Lung (tissue), 12 donors: Measurements from ENCODE around the gene CABLES1. TPM values are rescaled to one million over a fixed set of nuclear protein-coding genes. Genes with fewer than 3 reads are reported as not detected.

Source experiments
- ATAC-seq: fragments of 200-7000 bp; cut with Tn5 transposase; one replicate; pipeline ENCODE4 v1.9.1; 2020; ENCODE audit warnings: moderate number of reproducible peaks; ENCODE audit not compliant: insufficient read depth, low FRiP score
- DNase-seq, 3 donors: peaks; one replicate each; pipeline ENCODE4 v3.0.0-alpha.2; 2013 to 2017
- H3K27ac ChIP-seq, 2 donors: one replicate each; pipeline ENCODE4 v1.5.1; 2013; ENCODE audit warnings: mild to moderate bottlenecking in 2 of 2, moderate library complexity in 2 of 2, control low read depth in 1 of 2, inconsistent platforms in 1 of 2, low read depth in 1 of 2, low read length in 1 of 2
- H3K27me3 ChIP-seq, 3 donors: one replicate each; pipeline ENCODE4 v1.5.1; 2013; ENCODE audit warnings: low read length in 2 of 3; ENCODE audit not compliant: control insufficient read depth in 3 of 3, insufficient read depth in 3 of 3
- H3K36me3 ChIP-seq, 4 donors: one replicate each; pipeline ENCODE4 v1.5.1; 2013; ENCODE audit warnings: low read length in 4 of 4, mild to moderate bottlenecking in 1 of 4, moderate library complexity in 1 of 4; ENCODE audit not compliant: control insufficient read depth in 4 of 4, insufficient read depth in 4 of 4
- H3K4me1 ChIP-seq, 5 donors: one replicate each; pipeline ENCODE4 v1.5.1; 2013; ENCODE audit warnings: low read length in 5 of 5, mild to moderate bottlenecking in 2 of 5, moderate library complexity in 1 of 5; ENCODE audit not compliant: control insufficient read depth in 5 of 5, insufficient read depth in 5 of 5
- H3K4me3 ChIP-seq: one replicate; pipeline ENCODE4 v1.5.1; 2013; ENCODE audit warnings: mild to moderate bottlenecking, control low read depth, moderate library complexity
- H3K9ac ChIP-seq, 2 donors: one replicate each; pipeline ENCODE4 v1.5.1; 2013; ENCODE audit warnings: low read length in 2 of 2, control low read depth in 1 of 2; ENCODE audit not compliant: insufficient read depth in 1 of 2
- H3K9me3 ChIP-seq, 4 donors: one replicate each; pipeline ENCODE4 v1.5.1; 2013; ENCODE audit warnings: low read length in 3 of 4, mild to moderate bottlenecking in 1 of 4, moderate library complexity in 1 of 4; ENCODE audit not compliant: control insufficient read depth in 4 of 4, insufficient read depth in 3 of 4
- WGBS, 2 donors: extraction: QIAGEN DNeasy Blood & Tissue Kit; methylation state at CpG; one replicate each; pipeline ENCODE4 v1.1.7; 2013; 5-methylcytosine and 5-hydroxymethylcytosine counted together
- polyA plus RNA-seq, 2 donors: library from polyadenylated mRNA; stranded (reverse); fragments of 200-250 nt; gene quantifications; one replicate each; pipeline ENCODE4 v1.2.1, GENCODE V29; 2013
- total RNA-seq, 2 donors: library from RNA; depleted of rRNA in 1 of 2; stranded (reverse); fragments of >200 nt in 1 of 2; gene quantifications; one replicate each; pipeline ENCODE4 v1.2.1, GENCODE V29; 2014 to 2021
- TF ChIP-seq, protein P1 (sequence below): IDR thresholded peaks from 2 replicates; pipeline ENCODE4 v1.5.1; 2012; ENCODE audit warnings: mild to moderate bottlenecking; ENCODE audit errors: control extremely low read depth, extremely low read depth
- donor health status: control.
- donor health status: control.
- donor health status: Bipolar disorder and iron deficiency.
- donor health status: healthy.
- donor health status: DM: yes; HTN: yes; CAD: no.

Gene CABLES1
- total and polyA plus RNA-seq, 4 donors: 4.2 to 32.6 (median 14.7) TPM

DNA sequence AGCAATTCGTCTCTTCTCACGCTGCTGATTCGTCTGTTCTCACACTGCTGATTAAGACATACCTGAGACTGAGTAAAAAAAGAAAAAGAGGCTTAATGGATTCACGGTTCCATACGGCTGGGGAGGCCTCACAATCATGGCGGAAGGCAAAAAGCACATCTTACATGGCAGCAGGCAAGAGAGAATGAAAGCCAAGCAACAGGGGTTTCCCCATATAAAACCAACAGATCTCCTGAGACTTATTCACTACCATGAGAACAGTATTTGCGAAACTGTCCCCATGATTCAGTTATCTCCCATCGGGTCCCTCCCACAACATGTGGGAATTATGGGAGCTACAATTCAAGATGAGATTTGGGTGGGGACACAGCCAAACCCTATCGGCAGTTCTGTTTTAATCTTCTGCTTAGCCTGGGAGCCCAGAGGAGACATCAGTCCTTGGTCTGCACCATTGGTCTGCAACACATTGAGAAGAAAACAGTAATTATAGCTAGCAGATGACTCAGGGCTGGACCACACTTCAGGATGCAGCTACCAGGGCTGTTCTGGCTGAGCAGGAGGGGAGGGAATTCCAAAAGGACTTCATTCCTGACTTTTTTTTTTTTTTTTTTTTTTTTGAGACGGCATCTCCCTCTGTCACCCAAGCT, 69.4 kb downstream of the CABLES1 start:
- Histone ChIP-seq H3K4me3 (no peak overlapping the region), H3K9ac (no peak overlapping the region), H3K27ac (no peak overlapping the region), H3K27me3 (no peaks in the 10 kb centered on the region), H3K36me3 (peaks cover 0 to 16% (median 5%) of the 10 kb centered on the region in 4 donors), H3K4me1 (peaks cover 0 to 1% (median 0%) of the 10 kb centered on the region in 5 donors), H3K9me3 (peaks cover 0 to 7% (median 0%) of the 10 kb centered on the region in 4 donors)
- TF ChIP-seq, protein P1, sequence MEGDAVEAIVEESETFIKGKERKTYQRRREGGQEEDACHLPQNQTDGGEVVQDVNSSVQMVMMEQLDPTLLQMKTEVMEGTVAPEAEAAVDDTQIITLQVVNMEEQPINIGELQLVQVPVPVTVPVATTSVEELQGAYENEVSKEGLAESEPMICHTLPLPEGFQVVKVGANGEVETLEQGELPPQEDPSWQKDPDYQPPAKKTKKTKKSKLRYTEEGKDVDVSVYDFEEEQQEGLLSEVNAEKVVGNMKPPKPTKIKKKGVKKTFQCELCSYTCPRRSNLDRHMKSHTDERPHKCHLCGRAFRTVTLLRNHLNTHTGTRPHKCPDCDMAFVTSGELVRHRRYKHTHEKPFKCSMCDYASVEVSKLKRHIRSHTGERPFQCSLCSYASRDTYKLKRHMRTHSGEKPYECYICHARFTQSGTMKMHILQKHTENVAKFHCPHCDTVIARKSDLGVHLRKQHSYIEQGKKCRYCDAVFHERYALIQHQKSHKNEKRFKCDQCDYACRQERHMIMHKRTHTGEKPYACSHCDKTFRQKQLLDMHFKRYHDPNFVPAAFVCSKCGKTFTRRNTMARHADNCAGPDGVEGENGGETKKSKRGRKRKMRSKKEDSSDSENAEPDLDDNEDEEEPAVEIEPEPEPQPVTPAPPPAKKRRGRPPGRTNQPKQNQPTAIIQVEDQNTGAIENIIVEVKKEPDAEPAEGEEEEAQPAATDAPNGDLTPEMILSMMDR: no peak
- 91 to 95% methylated on average over 10 of the region's 10 CpGs for WGBS, 2 donors
- DNase-seq (no peak), ATAC-seq (no peak)

DNA sequence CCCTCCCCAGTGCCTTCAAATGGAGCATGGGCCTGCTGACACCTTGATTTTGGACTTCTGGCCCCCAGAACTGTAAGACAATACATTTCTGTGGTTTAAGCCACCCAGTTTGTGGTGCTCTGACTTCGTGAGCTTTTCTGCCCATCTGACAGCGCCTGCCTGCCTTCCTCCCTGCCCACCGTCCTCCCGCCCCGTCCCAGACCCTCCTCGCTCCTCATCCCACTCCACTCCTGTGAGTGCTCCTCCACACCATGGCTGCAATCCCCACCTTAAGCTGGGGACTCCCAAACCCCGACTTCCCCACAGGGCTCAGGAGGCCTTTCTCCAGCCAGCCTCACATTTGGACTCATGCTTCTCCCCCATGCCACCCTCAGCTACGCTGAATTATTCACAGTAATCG, 70.7 kb downstream of the CABLES1 start:
- H3K9me3 ChIP-seq: peaks cover 0 to 7% (median 0%) of the 10 kb centered on the region in 4 donors
- no peaks in the 10 kb centered on the region for H3K27me3 ChIP-seq
- no peak for DNase-seq
- peaks cover 0 to 10% (median 3%) of the 10 kb centered on the region in 5 donors for H3K4me1 ChIP-seq
- no peak overlapping the region for H3K4me3 ChIP-seq
- H3K27ac ChIP-seq: no peak overlapping the region
- ATAC-seq: no peak
- peaks cover 0 to 17% (median 5%) of the 10 kb centered on the region in 4 donors for H3K36me3 ChIP-seq
- no peak overlapping the region for H3K9ac ChIP-seq
- 93 to 96% methylated on average over 9 of the region's 9 CpGs for WGBS, 2 donors
- TF ChIP-seq, protein P1: no peak

DNA sequence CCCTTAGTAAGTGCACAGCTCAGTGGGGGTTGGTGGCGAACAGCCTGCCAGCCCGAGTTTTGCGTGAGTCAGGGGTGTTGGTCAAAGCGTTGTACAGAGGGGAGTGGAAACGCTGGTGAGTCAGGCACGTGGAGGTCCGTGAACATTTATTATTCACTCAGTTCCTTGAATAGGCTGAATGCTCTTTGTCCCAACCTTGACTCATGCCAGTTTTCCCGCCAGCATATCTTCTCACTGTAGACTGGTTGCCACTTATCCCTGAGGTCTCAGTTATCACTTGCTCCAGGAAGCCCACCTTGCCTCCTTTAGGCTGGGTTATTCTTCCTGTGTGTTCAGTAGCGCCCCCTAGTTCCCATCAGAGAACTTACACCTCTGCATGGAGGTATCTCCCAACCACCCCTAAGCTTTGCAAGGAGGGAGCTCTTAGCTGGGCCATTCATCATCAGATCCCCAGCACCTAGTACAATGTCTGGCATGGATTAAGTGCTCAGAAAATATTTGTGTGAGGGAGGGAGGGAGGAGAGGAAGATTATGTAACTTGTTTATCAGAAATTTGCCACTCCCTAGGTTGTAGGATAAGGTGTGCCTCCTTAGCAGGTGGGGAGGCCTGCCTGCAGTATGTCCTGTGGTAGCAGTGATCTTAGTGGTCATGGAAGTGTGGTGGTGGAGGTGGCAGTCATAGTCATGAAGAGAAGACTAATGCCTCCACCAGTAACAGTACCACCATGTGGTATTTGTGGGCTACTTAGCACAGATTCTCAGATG, 72.1 kb downstream of the CABLES1 start:
- TF ChIP-seq, protein P1: no peak
- peak overlapping the region in 1 of 2 donors; percentile 15 for H3K27ac ChIP-seq

More for the DNA sequence above, 72.1 kb downstream of the CABLES1 start:
- Histone ChIP-seq H3K4me1 (peaks cover 0 to 14% (median 5%) of the 10 kb centered on the region in 5 donors), H3K27me3 (no peaks in the 10 kb centered on the region), H3K4me3 (no peak overlapping the region), H3K36me3 (peaks cover 0 to 17% (median 5%) of the 10 kb centered on the region in 4 donors), H3K9me3 (peaks cover 0 to 7% (median 0%) of the 10 kb centered on the region in 4 donors), H3K9ac (no peak overlapping the region)
- 90 to 94% methylated on average over 9 of the region's 9 CpGs for WGBS, 2 donors
- DNase-seq (no peak), ATAC-seq (no peak)
